ENCODE results near the gene HSPA12B.

DNA sequence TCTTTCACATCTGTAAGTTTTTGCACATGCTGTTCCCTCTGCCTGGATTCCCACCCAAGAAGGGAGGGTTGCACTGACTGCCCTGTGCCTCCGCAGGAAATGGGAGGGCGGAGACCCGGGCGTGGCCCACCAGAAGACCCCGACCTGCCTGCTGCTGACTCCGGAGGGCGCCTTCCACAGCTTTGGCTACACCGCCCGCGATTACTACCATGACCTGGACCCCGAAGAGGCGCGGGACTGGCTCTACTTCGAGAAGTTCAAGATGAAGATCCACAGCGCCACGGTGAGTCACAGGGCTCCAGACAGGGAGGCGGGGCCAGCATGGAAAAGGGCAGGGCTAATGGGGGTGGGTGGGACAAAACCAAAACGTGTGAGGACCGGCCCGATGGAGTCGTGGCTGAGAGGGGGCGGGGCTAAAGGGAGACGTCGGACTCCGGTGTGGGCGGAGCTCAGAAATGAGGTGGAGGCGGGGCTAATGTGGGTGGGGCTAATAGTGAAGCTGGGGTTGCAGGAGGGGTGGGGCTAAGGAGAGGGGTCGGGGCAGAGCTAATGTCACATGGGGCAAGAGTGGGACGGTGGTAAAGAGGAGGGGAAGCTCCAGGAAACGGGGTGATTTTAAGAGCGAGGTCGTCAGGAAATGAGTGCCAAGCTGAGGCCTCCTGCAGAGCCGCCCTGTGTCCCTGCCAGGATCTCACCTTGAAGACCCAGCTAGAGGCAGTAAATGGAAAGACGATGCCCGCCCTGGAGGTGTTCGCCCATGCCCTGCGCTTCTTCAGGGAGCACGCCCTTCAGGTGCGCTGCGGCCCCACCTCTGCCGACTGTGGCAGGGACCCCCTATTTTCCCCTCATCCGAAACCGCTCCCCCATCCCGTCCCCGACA is 12.6 kb downstream of the HSPA12B start:
- TF ChIP-seq CTCF (IDR thresholded peaks at IDR 0.05): no peak
- TF ChIP-seq POLR2A (IDR thresholded peaks at IDR 0.05): no peak

Measured in esophagus squamous epithelium (tissue), 4 donors.